Activated CD4-positive, alpha-beta memory T cell treated with anti-CD3 and anti-CD28 coated beads, Interleukin-2, amount 10 ng/mL, durations not matched to agents 7 days and 5 days (primary cell): Measurements from ENCODE around the gene TEX11. TPM values are rescaled to one million over a fixed set of nuclear protein-coding genes. Genes with fewer than 3 reads are reported as not detected.
"Not testable (repeated sequence)": the region's sequence is repeated elsewhere in the genome, so short reads cannot be mapped to it uniquely, and the experiment has no call there.

Source experiments
- CTCF ChIA-PET: fragments of 350-600 bp; sonication (Branson Sonifier 250); formaldehyde crosslinking; loops from one replicate; lab custom pipeline; 2021; ENCODE audit warnings: antibody characterized with exemption, inconsistent platforms; lab: Charles Lee
- POLR2A ChIA-PET: fragments of 350-600 bp; sonication (Branson Sonifier 250); formaldehyde crosslinking; loops from one replicate; lab custom pipeline; 2021; ENCODE audit warnings: antibody characterized with exemption; lab: Charles Lee
- DNase-seq: peaks from one replicate; pipeline ENCODE4 v3.0.0-alpha.2; 2020
- H3K27ac Mint-ChIP-seq: one replicate; pipeline ENCODE4 v1.8.0; 2021; ENCODE audit warnings: mild to moderate bottlenecking, mixed read lengths
- H3K27me3 Mint-ChIP-seq: one replicate; pipeline ENCODE4 v1.8.0; 2021; ENCODE audit warnings: mixed read lengths
- H3K36me3 Mint-ChIP-seq: one replicate; pipeline ENCODE4 v1.8.0; 2021; ENCODE audit warnings: low read depth, mixed read lengths
- H3K4me1 Mint-ChIP-seq: one replicate; pipeline ENCODE4 v1.8.0; 2021; ENCODE audit warnings: mixed read lengths
- H3K4me3 Mint-ChIP-seq: one replicate; pipeline ENCODE4 v1.8.0; 2021; ENCODE audit warnings: mild to moderate bottlenecking, mixed read lengths
- H3K9me3 Mint-ChIP-seq: one replicate; pipeline ENCODE4 v1.8.0; 2021; ENCODE audit warnings: mixed read lengths
- total RNA-seq, 2 experiments: library from RNA; stranded (reverse); gene quantifications; one replicate each; pipeline ENCODE4 v1.2.3, GENCODE V29; 2021

Gene TEX11
- total RNA-seq, 2 experiments from 2014 or later: not detected

DNA sequence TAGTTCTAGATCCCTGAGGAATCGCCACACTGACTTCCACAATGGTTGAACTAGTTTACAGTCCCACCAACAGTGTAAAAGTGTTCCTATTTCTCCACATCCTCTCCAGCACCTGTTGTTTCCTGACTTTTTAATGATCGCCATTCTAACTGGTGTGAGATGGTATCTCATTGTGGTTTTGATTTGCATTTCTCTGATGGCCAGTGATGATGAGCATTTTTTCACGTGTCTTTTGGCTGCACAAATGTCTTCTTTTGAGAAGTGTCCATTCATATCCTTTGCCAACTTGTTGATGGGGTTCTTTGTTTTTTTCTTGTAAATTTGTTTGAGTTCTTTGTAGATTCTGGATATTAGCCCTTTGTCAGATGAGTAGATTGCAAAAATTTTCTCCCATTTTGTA lies 197.2 kb downstream of the TEX11 start:
- H3K27ac Mint-ChIP-seq, H3K36me3 Mint-ChIP-seq, H3K9me3 Mint-ChIP-seq, H3K4me3 Mint-ChIP-seq, H3K4me1 Mint-ChIP-seq, POLR2A ChIA-PET, CTCF ChIA-PET, H3K27me3 Mint-ChIP-seq, DNase-seq: not testable (repeated sequence)

DNA sequence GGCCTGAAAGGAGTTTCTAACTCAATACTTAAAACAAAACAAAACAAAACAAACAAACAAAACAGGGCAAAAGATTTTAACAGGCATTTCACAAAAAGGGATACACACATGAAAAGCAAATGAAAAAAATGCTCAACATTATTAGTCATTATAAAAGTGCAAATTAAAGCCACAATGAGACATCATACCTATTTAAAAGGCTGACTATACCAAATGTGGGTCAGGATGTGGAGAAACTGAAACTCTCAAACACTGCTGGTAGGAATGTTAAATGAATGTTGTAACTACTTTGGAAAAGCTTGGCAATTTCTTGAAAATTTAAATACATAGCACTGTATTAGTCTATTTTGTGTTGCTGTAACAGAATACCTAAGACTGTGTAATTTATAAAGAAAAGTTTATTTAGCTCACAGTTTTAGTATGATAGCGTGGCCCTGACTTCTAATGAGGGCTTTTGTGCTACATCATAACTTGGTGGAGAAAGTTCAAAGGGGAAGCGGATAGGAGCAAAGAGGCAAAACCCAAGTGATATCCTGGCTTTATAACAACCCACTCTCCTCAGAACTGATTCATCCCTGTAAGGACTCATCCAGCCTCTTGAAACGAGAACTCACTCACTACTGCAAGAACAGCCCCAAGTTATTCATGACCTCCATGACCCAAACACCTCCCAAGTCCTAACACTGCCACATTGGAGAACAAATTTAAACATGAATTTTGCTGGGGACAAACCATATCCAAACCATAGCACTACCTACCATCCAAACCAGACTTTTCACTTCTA lies 214.0 kb downstream of the TEX11 start:
- H3K4me3 Mint-ChIP-seq: no peak overlapping the region
- no peaks in the 10 kb centered on the region for H3K27me3 Mint-ChIP-seq
- CTCF ChIA-PET: no interaction called here
- peaks cover 7% of the 10 kb centered on the region for H3K4me1 Mint-ChIP-seq
- no peaks in the 10 kb centered on the region for H3K9me3 Mint-ChIP-seq
- DNase-seq: no peak
- POLR2A ChIA-PET: no interaction called here
- H3K27ac Mint-ChIP-seq: no peak overlapping the region
- H3K36me3 Mint-ChIP-seq: no peaks in the 10 kb centered on the region

DNA sequence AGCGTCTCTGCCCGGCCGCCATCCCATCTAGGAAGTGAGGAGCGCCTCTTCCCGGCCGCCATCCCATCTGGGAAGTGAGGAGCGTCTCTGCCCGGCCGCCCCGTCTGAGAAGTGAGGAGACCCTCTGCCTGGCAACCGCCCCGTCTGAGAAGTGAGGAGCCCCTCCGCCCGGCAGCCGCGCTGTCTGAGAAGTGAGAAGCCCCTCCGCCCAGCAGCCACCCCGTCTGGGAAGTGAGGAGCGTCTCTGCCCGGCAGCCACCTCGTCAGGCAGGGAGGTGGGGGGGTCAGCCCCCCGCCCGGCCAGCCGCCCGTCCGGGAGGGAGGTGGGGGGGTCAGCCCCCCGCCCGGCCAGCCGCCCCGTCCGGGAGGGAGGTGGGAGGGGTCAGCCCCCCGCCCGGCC lies 229.1 kb downstream of the TEX11 start:
- H3K4me1 Mint-ChIP-seq, H3K27me3 Mint-ChIP-seq: not testable (repeated sequence)

DNA sequence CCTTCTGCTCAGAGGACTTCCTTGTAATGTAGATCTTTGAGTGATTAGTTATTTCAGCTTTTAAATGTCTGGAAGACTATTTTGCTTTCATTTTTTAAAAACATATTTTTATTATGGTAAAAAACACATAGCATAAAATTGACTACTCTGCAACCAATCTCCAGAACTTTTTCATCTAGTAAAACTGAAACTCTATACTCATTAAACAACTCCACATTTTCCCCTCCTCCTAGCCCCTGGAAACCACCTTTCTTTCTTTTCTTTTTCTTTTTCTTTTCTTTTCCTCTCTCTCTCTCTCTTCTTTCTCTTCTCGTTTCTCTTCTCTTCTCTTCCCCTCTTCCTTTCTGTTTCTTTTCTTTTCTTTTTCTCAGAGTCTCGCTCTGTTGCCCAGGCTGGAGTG lies 233.2 kb downstream of the TEX11 start:
- no peaks in the 10 kb centered on the region for H3K9me3 Mint-ChIP-seq
- H3K4me3 Mint-ChIP-seq: no peak overlapping the region
- peak overlapping the region; percentile 47 for H3K27ac Mint-ChIP-seq
- no peaks in the 10 kb centered on the region for H3K36me3 Mint-ChIP-seq
- CTCF ChIA-PET: no interaction called here
- no peaks in the 10 kb centered on the region for H3K27me3 Mint-ChIP-seq
- peaks cover 22% of the 10 kb centered on the region for H3K4me1 Mint-ChIP-seq
- POLR2A ChIA-PET: no interaction called here
- DNase-seq: no peak

More for the DNA sequence above, 229.1 kb downstream of the TEX11 start:
- H3K36me3 Mint-ChIP-seq, DNase-seq, H3K4me3 Mint-ChIP-seq, H3K27ac Mint-ChIP-seq, H3K9me3 Mint-ChIP-seq, CTCF ChIA-PET, POLR2A ChIA-PET: not testable (repeated sequence)

DNA sequence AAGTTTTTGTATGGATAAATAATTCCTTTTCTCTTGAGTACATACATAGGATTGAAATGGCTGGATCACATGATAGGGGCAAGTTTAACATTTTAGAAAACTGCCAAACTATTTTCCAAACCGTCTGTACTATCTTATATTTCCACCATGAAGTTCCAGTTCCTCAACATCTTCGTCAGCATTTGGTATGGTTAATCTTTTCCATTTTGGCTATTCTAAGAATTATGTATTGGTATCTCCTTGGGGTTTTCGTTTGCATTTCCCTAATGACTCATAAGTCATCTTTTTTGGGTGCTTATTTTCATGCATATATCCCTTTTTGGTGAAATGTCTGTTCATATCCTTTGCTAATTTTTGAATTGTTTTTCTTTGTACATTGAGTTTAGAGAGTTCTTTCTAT lies 236.2 kb downstream of the TEX11 start:
- H3K36me3 Mint-ChIP-seq: no peaks in the 10 kb centered on the region
- H3K27ac Mint-ChIP-seq: no peak overlapping the region
- ChIA-PET POLR2A (no interaction called here), CTCF (no interaction called here)
- H3K4me1 Mint-ChIP-seq: peaks cover 22% of the 10 kb centered on the region
- H3K4me3 Mint-ChIP-seq: no peak overlapping the region
- DNase-seq: no peak
- H3K9me3 Mint-ChIP-seq: no peaks in the 10 kb centered on the region
- H3K27me3 Mint-ChIP-seq: no peaks in the 10 kb centered on the region

GRCh38 chrX:70669120-70669519 lies 239.4 kb downstream of the TEX11 start:
- no peak for DNase-seq
- CTCF ChIA-PET: no interaction called here
- no peaks in the 10 kb centered on the region for H3K9me3 Mint-ChIP-seq

DNA sequence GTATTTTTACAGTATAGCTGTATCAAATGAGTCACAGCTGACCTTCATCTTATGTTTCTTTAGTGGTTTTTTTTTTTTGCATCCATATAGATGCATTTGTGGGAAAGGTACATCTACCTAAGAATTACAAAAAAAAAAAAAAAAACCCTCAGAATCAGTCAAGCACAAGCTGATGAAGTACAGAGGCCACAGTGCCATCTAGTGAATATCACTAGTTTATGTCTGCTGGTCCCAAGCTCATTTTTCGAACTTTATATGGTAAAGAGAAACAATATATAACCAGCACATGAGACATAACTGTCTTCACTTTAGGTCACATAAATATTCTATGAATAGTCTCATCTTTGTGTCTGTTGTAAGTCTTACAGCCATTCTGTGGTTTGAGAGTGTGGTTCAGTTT lies 243.8 kb downstream of the TEX11 start:
- POLR2A ChIA-PET: no interaction called here

More at GRCh38 chrX:70669120-70669519, 239.4 kb downstream of the TEX11 start:
- Mint-ChIP-seq H3K27ac (no peak overlapping the region), H3K27me3 (no peaks in the 10 kb centered on the region), H3K4me1 (peaks cover 13% of the 10 kb centered on the region), H3K36me3 (no peaks in the 10 kb centered on the region), H3K4me3 (no peak overlapping the region)
- POLR2A ChIA-PET: no interaction called here

DNA sequence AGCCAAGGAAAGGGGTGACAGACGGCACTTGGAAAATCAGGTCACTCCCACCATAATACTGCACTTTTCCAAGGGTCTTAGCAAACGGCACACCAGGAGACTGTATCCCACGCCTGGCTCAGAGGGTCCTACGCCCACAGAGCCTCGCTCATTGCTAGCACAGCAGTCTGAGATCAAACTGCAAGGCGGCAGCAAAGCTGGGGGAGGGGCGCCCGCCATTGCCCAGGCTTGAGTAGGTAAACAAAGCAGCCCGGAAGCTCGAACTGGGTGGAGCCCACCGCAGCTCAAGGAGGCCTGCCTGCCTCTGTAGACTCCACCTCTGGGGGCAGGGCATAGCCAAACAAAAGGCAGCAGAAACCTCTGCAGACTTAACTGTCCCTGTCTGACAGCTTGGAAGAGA lies 247.4 kb downstream of the TEX11 start:
- CTCF ChIA-PET: not testable (repeated sequence)

More for the DNA sequence above, 243.8 kb downstream of the TEX11 start:
- H3K9me3 Mint-ChIP-seq: no peaks in the 10 kb centered on the region
- H3K4me3 Mint-ChIP-seq: no peak overlapping the region
- no peak overlapping the region for H3K27ac Mint-ChIP-seq
- CTCF ChIA-PET: interaction anchor here (0.7 to 2.5 kb wide), 10 partner anchors 8 to 531 kb away, joined by 3 to 25 read pairs (median 4); partner anchors contain the start of genes IGBP1 and PDZD11
- no peaks in the 10 kb centered on the region for H3K36me3 Mint-ChIP-seq
- H3K4me1 Mint-ChIP-seq: peaks cover 7% of the 10 kb centered on the region
- H3K27me3 Mint-ChIP-seq: peaks cover 6% of the 10 kb centered on the region
- DNase-seq: no peak

DNA sequence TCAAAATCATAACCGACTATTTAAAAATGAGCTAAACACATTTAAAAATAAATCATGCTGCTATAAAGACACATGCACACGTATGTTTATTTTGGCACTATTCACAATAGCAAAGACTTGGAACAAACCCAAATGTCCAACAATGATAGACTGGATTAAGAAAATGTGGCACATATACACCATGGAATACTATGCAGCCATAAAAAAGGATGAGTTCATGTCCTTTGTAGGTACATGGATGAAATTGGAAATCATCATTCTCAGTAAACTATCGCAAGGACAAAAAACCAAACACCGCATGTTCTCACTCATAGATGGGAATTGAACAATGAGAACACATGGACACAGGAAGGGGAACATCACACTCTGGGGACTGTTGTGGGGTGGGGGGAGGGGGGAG lies 251.0 kb downstream of the TEX11 start:
- ChIA-PET POLR2A (interaction anchor here (1.5 to 1.9 kb wide), 2 partner anchors 153 to 202 kb away, joined by 3 to 4 read pairs; no protein-coding TSS in a partner anchor), CTCF (interaction anchor here (0.6 kb wide), 1 partner anchor 524 kb away, joined by 3 read pairs; no protein-coding TSS in a partner anchor)
- not testable (repeated sequence) for H3K4me3 Mint-ChIP-seq, H3K27me3 Mint-ChIP-seq, H3K36me3 Mint-ChIP-seq, DNase-seq, H3K27ac Mint-ChIP-seq, H3K9me3 Mint-ChIP-seq
- peaks cover 17% of the 10 kb centered on the region for H3K4me1 Mint-ChIP-seq

More for the DNA sequence above, 247.4 kb downstream of the TEX11 start:
- H3K9me3 Mint-ChIP-seq, H3K27ac Mint-ChIP-seq, H3K27me3 Mint-ChIP-seq, H3K4me3 Mint-ChIP-seq, POLR2A ChIA-PET, H3K36me3 Mint-ChIP-seq: not testable (repeated sequence)
- H3K4me1 Mint-ChIP-seq: peaks cover 13% of the 10 kb centered on the region
- peak; percentile 26 for DNase-seq

- ChIA-PET CTCF (interaction anchor here (0.9 to 1.3 kb wide), 2 partner anchors 8 to 200 kb away, joined by 4 to 5 read pairs; no protein-coding TSS in a partner anchor), POLR2A (interaction anchor here (0.7 to 1.9 kb wide), 3 partner anchors 151 to 221 kb away, joined by 3 to 4 read pairs (median 3); no protein-coding TSS in a partner anchor)
- Mint-ChIP-seq H3K36me3 (no peaks in the 10 kb centered on the region), H3K27ac (peak overlapping the region; percentile 58), H3K4me3 (no peak overlapping the region), H3K9me3 (no peaks in the 10 kb centered on the region), H3K27me3 (no peaks in the 10 kb centered on the region), H3K4me1 (peaks cover 14% of the 10 kb centered on the region)
- DNase-seq: no peak
These were observed 252.2 kb downstream of the TEX11 start for GRCh38 chrX:70656304-70656703.

DNA sequence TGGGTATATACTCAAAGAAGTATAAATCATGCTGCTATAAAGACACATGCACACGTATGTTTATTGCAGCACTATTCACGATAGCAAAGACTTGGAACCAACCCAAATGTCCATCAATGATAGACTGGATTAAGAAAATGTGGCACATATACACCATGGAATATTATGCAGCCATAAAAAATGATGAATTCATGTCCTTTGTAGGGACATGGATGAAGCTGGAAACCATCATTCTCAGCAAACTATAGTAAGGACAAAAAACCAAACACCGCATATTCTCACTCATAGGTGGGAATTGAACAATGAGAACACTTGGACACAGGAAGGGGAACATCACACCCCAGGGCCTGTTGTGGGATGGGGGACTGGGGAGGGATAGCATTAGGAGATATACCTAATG lies 260.6 kb downstream of the TEX11 start:
- H3K27me3 Mint-ChIP-seq, H3K4me1 Mint-ChIP-seq, CTCF ChIA-PET, POLR2A ChIA-PET, DNase-seq, H3K36me3 Mint-ChIP-seq, H3K9me3 Mint-ChIP-seq, H3K4me3 Mint-ChIP-seq, H3K27ac Mint-ChIP-seq: not testable (repeated sequence)

- Mint-ChIP-seq H3K27ac (no peak overlapping the region), H3K36me3 (no peaks in the 10 kb centered on the region), H3K4me3 (no peak overlapping the region), H3K27me3 (peaks cover 3% of the 10 kb centered on the region), H3K4me1 (no peaks in the 10 kb centered on the region), H3K9me3 (no peaks in the 10 kb centered on the region)
- POLR2A ChIA-PET: no interaction called here
- no peak for DNase-seq
- CTCF ChIA-PET: no interaction called here
These were observed 272.3 kb downstream of the TEX11 start for GRCh38 chrX:70636218-70636617.

DNA sequence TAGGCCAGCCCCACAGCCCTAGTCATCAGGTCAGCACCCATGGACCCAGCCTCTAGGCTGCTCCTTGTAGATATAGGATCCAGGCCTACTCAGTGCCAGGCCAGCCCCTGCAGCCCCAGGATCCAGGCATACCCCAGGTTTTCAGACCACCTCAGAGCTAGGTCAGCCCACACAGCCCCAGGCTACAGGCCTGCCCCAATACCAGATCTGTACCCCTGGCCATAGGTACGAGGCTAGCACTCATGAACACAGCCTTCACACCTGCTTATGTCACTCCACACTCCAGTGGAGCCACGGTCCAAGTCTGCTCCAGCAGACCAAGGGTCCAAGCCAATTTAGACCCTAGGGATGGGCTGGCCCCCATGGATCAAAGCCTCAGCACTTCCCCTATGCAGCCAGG lies 272.8 kb downstream of the TEX11 start:
- H3K27ac Mint-ChIP-seq: no peak overlapping the region
- POLR2A ChIA-PET: no interaction called here
- H3K36me3 Mint-ChIP-seq: no peaks in the 10 kb centered on the region
- CTCF ChIA-PET: no interaction called here
- H3K4me1 Mint-ChIP-seq: no peaks in the 10 kb centered on the region
- no peaks in the 10 kb centered on the region for H3K9me3 Mint-ChIP-seq
- DNase-seq: no peak
- peaks cover 3% of the 10 kb centered on the region for H3K27me3 Mint-ChIP-seq
- no peak overlapping the region for H3K4me3 Mint-ChIP-seq
